Vagina (tissue), 2 donors: ENCODE measurements around the gene DROSHA. TPM values are rescaled to one million over a fixed set of nuclear protein-coding genes. Genes with fewer than 3 reads are reported as not detected.

ENCODE experiments used
- DNase-seq, 2 donors: peaks; one replicate each; pipeline ENCODE4 v3.0.0-alpha.2; 2017; ENCODE audit errors: extremely low spot score in 2 of 2
- H3K27ac ChIP-seq: fragments of 200-600 bp; sonication (generic); one replicate; pipeline ENCODE4 v1.5.1; 2019
- H3K27me3 ChIP-seq: fragments of 200-600 bp; sonication (generic); one replicate; pipeline ENCODE4 v1.5.1; 2019
- H3K36me3 ChIP-seq, 2 donors: fragments of 200-600 bp; sonication (generic); one replicate each; pipeline ENCODE4 v1.5.1; 2017 to 2019
- H3K4me1 ChIP-seq: fragments of 200-600 bp; sonication (generic); one replicate; pipeline ENCODE4 v1.5.1; 2019
- H3K4me3 ChIP-seq, 2 donors: fragments of 200-600 bp; sonication (generic); 1 replicate in 1 of 2; 2 replicates in 1 of 2; pipeline ENCODE4 v1.5.1; 2016 to 2019
- H3K9me3 ChIP-seq: fragments of 200-600 bp; sonication (generic); one replicate; pipeline ENCODE4 v1.5.1; 2019
- CTCF ChIP-seq, 3 experiments: fragments of 450-650 bp in 2 of 3; fragments of 200-600 bp in 1 of 3; sonication (generic) in 1 of 3; IDR thresholded peaks; one replicate each; pipeline ENCODE4 v1.5.1; 2017 to 2019; ENCODE audit warnings: antibody characterized with exemption in 3 of 3, mild to moderate bottlenecking in 2 of 3, moderate library complexity in 2 of 3
- POLR2A ChIP-seq, 2 donors: fragments of 450-650 bp; IDR thresholded peaks; one replicate each; pipeline ENCODE4 v1.6.1; 2017; ENCODE audit warnings: antibody characterized with exemption in 2 of 2, mild to moderate bottlenecking in 2 of 2, moderate library complexity in 2 of 2
- POLR2AphosphoS5 ChIP-seq, 2 donors: sonication (generic); formaldehyde crosslinking; IDR thresholded peaks; one replicate each; pipeline ENCODE4 v1.9.0; 2017; ENCODE audit warnings: antibody characterized with exemption in 2 of 2, mild to moderate bottlenecking in 2 of 2, low read depth in 1 of 2; ENCODE audit not compliant: insufficient read depth in 1 of 2
- intact Hi-C: fragments of 100-400 bp; cut with DNase I; formaldehyde crosslinking; loops from one replicate; pipeline ENCODE4 v1.15.1; 2023
- total RNA-seq: library from RNA; depleted of rRNA; stranded (reverse); fragments of >200 nt; gene quantifications from one replicate; pipeline ENCODE4 v1.2.3, GENCODE V29; 2016

The DROSHA gene
- total RNA-seq, 1 donor from 2014 or later, result 50.1 TPM

DNA sequence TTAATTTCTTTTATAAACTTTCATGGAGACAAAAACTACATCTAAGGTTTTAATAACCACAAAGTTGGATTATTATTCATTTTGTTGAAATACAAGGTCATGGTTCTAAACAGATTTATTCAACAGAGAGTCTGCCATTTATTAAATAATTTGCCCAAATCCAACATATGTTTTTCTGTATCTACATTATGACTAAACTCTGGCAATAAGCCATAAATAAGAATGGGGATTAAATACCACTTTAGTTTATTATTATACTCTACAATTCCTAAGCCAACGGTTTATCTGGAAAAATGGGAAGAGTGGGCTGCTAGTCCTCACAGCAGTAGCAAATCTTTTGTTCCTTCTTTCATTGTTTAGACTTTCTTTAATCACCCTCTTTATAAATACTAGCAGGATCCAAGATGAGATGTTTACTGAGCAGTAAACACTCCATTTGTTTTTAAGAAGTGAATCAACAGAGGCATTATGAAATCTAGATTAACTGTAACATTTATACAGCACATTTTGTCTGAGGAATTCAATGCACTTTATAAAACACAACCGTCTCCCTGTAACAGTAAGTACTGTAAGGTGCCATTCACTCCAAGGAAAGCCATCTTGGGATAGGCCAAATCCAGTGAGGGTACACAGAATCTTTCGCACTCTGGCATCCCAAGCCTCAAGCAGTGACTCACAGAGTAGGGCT, 89.7 kb downstream of the DROSHA start:
- no peak overlapping the region for H3K27ac ChIP-seq
- peaks cover 0 to 12% of the 10 kb centered on the region in 2 donors for H3K36me3 ChIP-seq

DNA sequence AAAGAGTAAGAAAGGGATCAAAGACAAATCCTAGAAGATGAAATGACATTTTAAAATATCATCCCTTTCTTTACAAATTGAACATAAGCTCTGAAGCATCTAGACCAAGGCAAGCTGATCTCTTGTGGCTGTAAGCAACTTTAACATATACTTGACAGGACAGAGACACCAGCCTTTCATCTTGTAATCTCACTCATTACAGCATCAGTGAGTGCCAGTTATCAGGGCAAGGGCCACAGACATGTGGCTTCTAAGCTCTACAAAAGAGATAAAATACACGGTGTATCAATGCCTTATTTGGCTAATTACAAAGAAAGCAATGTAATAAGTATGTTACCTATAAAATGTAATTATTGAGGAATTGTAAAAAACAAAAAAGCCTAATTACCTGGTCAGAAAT, 95.0 kb downstream of the DROSHA start:
- no peak for DNase-seq
- Histone ChIP-seq H3K36me3 (peaks cover 0 to 17% of the 10 kb centered on the region in 2 donors), H3K9me3 (no peaks in the 10 kb centered on the region), H3K27ac (no peak overlapping the region), H3K4me3 (no peak overlapping the region), H3K27me3 (no peaks in the 10 kb centered on the region), H3K4me1 (no peaks in the 10 kb centered on the region)
- intact Hi-C loops, result no loop called here
- TF ChIP-seq CTCF (IDR thresholded peaks at IDR 0.05) (no peak), POLR2AphosphoS5 (IDR thresholded peaks at IDR 0.05; ENCODE audit: insufficient read depth in 1 of 2, low read depth in 1 of 2) (no peak), POLR2A (IDR thresholded peaks at IDR 0.05) (no peak)

More for the DNA sequence above, 89.7 kb downstream of the DROSHA start:
- Histone ChIP-seq H3K4me1 (no peaks in the 10 kb centered on the region), H3K27me3 (no peaks in the 10 kb centered on the region), H3K4me3 (no peak overlapping the region), H3K9me3 (no peaks in the 10 kb centered on the region)
- no peak for TF ChIP-seq POLR2AphosphoS5 (IDR thresholded peaks at IDR 0.05; ENCODE audit: insufficient read depth in 1 of 2, low read depth in 1 of 2)
- intact Hi-C loops, result no loop called here
- DNase-seq, result no peak

DNA sequence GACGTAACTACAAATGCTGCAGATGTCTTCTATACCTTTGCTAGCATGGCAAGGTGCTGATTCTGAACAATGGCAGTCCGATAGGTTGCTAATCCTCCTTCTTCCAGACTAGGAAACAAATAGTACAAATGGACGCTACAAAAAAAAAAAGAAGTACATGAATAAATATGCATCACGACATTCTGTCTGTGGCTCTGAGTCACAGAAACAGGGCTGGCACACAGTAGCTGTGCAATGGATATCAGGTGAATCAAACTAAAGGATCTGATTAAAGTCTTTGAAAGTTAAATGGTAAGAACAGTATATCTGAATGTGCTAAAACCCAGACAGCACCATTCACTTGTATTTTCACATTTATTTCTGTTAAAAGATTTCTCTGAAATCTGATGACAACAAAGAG, 96.2 kb downstream of the DROSHA start:
- H3K36me3 ChIP-seq, result peaks cover 0 to 17% of the 10 kb centered on the region in 2 donors
- no peaks in the 10 kb centered on the region for H3K9me3 ChIP-seq
- H3K4me3 ChIP-seq, result no peak overlapping the region
- no peaks in the 10 kb centered on the region for H3K4me1 ChIP-seq
- TF ChIP-seq POLR2A (IDR thresholded peaks at IDR 0.05), result no peak
- no peak for TF ChIP-seq POLR2AphosphoS5 (IDR thresholded peaks at IDR 0.05; ENCODE audit: insufficient read depth in 1 of 2, low read depth in 1 of 2)
- TF ChIP-seq CTCF (IDR thresholded peaks at IDR 0.05), result no peak
- intact Hi-C loops, result no loop called here
- no peaks in the 10 kb centered on the region for H3K27me3 ChIP-seq
- DNase-seq, result no peak
- H3K27ac ChIP-seq, result no peak overlapping the region

GRCh38 chr5:31434898-31435297, 97.0 kb downstream of the DROSHA start:
- Histone ChIP-seq H3K27ac (no peak overlapping the region), H3K9me3 (no peaks in the 10 kb centered on the region), H3K27me3 (no peaks in the 10 kb centered on the region), H3K4me3 (no peak overlapping the region), H3K4me1 (no peaks in the 10 kb centered on the region), H3K36me3 (peaks cover 0 to 17% of the 10 kb centered on the region in 2 donors)
- intact Hi-C loops, result no loop called here
- DNase-seq, result no peak
- TF ChIP-seq CTCF (IDR thresholded peaks at IDR 0.05) (no peak), POLR2AphosphoS5 (IDR thresholded peaks at IDR 0.05; ENCODE audit: insufficient read depth in 1 of 2, low read depth in 1 of 2) (no peak), POLR2A (IDR thresholded peaks at IDR 0.05) (no peak)

DNA sequence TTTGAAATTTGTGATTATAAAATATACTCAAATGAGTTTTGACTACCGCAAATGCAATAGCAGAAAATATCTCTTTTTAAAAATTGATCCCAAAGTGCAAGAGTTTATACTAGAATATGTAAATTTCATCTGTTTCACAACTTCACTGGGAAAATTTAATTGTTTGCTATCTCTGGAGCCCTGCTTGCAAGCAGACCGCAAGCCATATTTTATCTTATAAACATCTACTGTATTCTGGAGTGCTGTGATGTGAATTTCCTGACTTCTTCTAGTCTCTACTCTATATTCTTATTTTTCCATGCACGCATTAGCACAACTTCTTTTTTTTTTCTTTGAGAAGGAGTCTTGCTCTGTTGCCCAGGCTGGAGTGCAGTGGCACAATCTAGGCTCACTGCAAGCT, 98.7 kb downstream of the DROSHA start:
- Histone ChIP-seq H3K36me3 (peaks cover 0 to 13% of the 10 kb centered on the region in 2 donors), H3K4me1 (no peaks in the 10 kb centered on the region), H3K27ac (no peak overlapping the region), H3K4me3 (no peak overlapping the region), H3K27me3 (no peaks in the 10 kb centered on the region), H3K9me3 (no peaks in the 10 kb centered on the region)
- DNase-seq, result no peak
- intact Hi-C loops, result no loop called here
- no peak for TF ChIP-seq POLR2A (IDR thresholded peaks at IDR 0.05)
- TF ChIP-seq CTCF (IDR thresholded peaks at IDR 0.05), result no peak
- no peak for TF ChIP-seq POLR2AphosphoS5 (IDR thresholded peaks at IDR 0.05; ENCODE audit: insufficient read depth in 1 of 2, low read depth in 1 of 2)
